HCT116 (cell line): ENCODE measurements around the gene ZNF839. TPM values are rescaled to one million over a fixed set of nuclear protein-coding genes. Genes with fewer than 3 reads are reported as not detected.

Source experiments
- ATAC-seq: fragments of 200-7000 bp; cut with Tn5 transposase; 2 replicates; pipeline ENCODE4 v1.9.1; 2020; ENCODE audit warnings: mild to moderate bottlenecking, moderate library complexity
- BruUV-seq: library from RNA; stranded (reverse); fragments of 400-500 nt; replicated peaks from 2 replicates; lab custom pipeline; 2021; lab: Mats Ljungman, UMichigan
- CTCF ChIA-PET: fragments of 300-600 bp; sonication (Branson Sonifier 250); formaldehyde crosslinking; loops from one replicate; lab custom pipeline; 2021; ENCODE audit warnings: antibody characterized with exemption; lab: Charles Lee
- POLR2A ChIA-PET: fragments of 300-600, 350-600 bp; sonication (Branson Sonifier 250); formaldehyde crosslinking; loops from one replicate; lab custom pipeline; 2021; ENCODE audit warnings: antibody characterized with exemption; lab: Charles Lee
- RAD21 ChIA-PET, 2 experiments: fragments of 300-600 bp; sonication (Branson Sonifier 250); formaldehyde crosslinking; loops; one replicate each; lab custom pipeline; 2023; ENCODE audit warnings: low total read pairs in 2 of 2; ENCODE audit not compliant: uncharacterized antibody in 2 of 2, unreplicated experiment in 2 of 2, low non-redundant PET in 1 of 2; lab: Charles Lee
- DNase-seq: peaks from one replicate; pipeline ENCODE4 v3.0.0-alpha.2; 2010; ENCODE audit warnings: low read depth, low spot score
- H2AFZ ChIP-seq: fragments of 200-600 bp; shearing (Covaris generic), sonication (generic); 2 replicates; pipeline ENCODE4 v1.6.1; 2017; ENCODE audit warnings: low read depth, mixed run types, mixed read lengths, antibody characterized with exemption, low read length; ENCODE audit not compliant: poor library complexity, severe bottlenecking
- H3K27ac ChIP-seq: 2 replicates; pipeline ENCODE4 v1.5.1; 2012; ENCODE audit warnings: low read depth, low read length
- H3K27me3 ChIP-seq: fragments of 200-600 bp; sonication (generic); 2 replicates; pipeline ENCODE4 v1.6.1; 2016; ENCODE audit warnings: mixed run types, low read length, mixed read lengths; ENCODE audit not compliant: insufficient read depth
- H3K36me3 ChIP-seq, 2 experiments: fragments of 200-500 bp in 1 of 2; fragments of 200-600 bp in 1 of 2; sonication (Bioruptor generic) in 1 of 2; sonication (generic) in 1 of 2; 2 replicates each; pipeline versions ENCODE4 v1.5.1 to v1.6.1; 2014 to 2016; ENCODE audit warnings: low read length in 2 of 2, inconsistent platforms in 1 of 2, mixed read lengths in 1 of 2, mixed run types in 1 of 2; ENCODE audit not compliant: insufficient read depth in 2 of 2, control insufficient read depth in 1 of 2
- H3K4me1 ChIP-seq, 2 experiments: fragments of 200-600 bp in 1 of 2; sonication (generic) in 1 of 2; 2 replicates each; pipeline versions ENCODE4 v1.5.1 to v1.6.1; 2012 to 2017; ENCODE audit warnings: low read length in 2 of 2, inconsistent platforms in 1 of 2, mild to moderate bottlenecking in 1 of 2, mixed read lengths in 1 of 2, mixed run types in 1 of 2, moderate library complexity in 1 of 2; ENCODE audit not compliant: insufficient read depth in 2 of 2, control insufficient read depth in 1 of 2
- H3K4me2 ChIP-seq: fragments of 200-600 bp; sonication (generic); 2 replicates; pipeline ENCODE4 v1.6.1; 2017; ENCODE audit warnings: mixed run types, low read length, mixed read lengths
- H3K4me3 ChIP-seq, 2 experiments: fragments of 200-600 bp in 1 of 2; sonication (generic) in 1 of 2; replicated peaks in 1 of 2; 2 replicates each; pipeline ENCODE4 v1.5.1; 2011 to 2016; ENCODE audit warnings: low read length in 2 of 2, control low read depth in 1 of 2, low read depth in 1 of 2, mild to moderate bottlenecking in 1 of 2, mixed read lengths in 1 of 2, mixed run types in 1 of 2
- H3K79me2 ChIP-seq: fragments of 200-600 bp; sonication (generic); 2 replicates; pipeline ENCODE4 v1.6.1; 2017; ENCODE audit warnings: mild to moderate bottlenecking, mixed run types, low read length, moderate library complexity, mixed read lengths; ENCODE audit not compliant: insufficient read depth
- H3K9ac ChIP-seq: fragments of 200-600 bp; sonication (generic); 2 replicates; pipeline ENCODE4 v1.6.1; 2016; ENCODE audit warnings: low read length, mixed read lengths
- H3K9me2 ChIP-seq: fragments of 200-600 bp; sonication (generic), shearing (Covaris generic); 2 replicates; pipeline ENCODE4 v1.6.1; 2017; ENCODE audit warnings: mixed run types, mild to moderate bottlenecking, moderate library complexity; ENCODE audit not compliant: insufficient read depth
- H3K9me3 ChIP-seq, 2 experiments: fragments of 200-500 bp in 1 of 2; fragments of 200-600 bp in 1 of 2; sonication (Bioruptor generic) in 1 of 2; sonication (generic) in 1 of 2; 2 replicates each; pipeline ENCODE4 v1.6.1; 2014 to 2017; ENCODE audit warnings: low read length in 2 of 2, mixed read lengths in 2 of 2, inconsistent platforms in 1 of 2, low read depth in 1 of 2, mild to moderate bottlenecking in 1 of 2, mixed run types in 1 of 2, moderate library complexity in 1 of 2; ENCODE audit not compliant: control insufficient read depth in 1 of 2, insufficient read depth in 1 of 2
- H4K20me1 ChIP-seq: fragments of 200-600 bp; sonication (generic), shearing (Covaris generic); 2 replicates; pipeline ENCODE4 v1.6.1; 2017; ENCODE audit warnings: mixed run types, mild to moderate bottlenecking, moderate library complexity; ENCODE audit not compliant: insufficient read depth
- CBX3 ChIP-seq: IDR thresholded peaks from 2 replicates; pipeline ENCODE4 v1.6.1; 2012; ENCODE audit warnings: low read depth
- CEBPB ChIP-seq: IDR thresholded peaks from 2 replicates; pipeline ENCODE4 v1.6.1; 2012; ENCODE audit warnings: low read depth
- CTCF ChIP-seq, 3 experiments: fragments of 200-600 bp in 1 of 3; sonication (generic) in 1 of 3; IDR thresholded peaks in 2 of 3; conservative IDR thresholded peaks in 1 of 3; 2 replicates each; pipeline ENCODE4 v1.5.1; 2012 to 2017; ENCODE audit warnings: low read depth in 2 of 3, low read length in 2 of 3, antibody characterized with exemption in 1 of 3, borderline replicate concordance in 1 of 3, control low read depth in 1 of 3, mild to moderate bottlenecking in 1 of 3, mixed read lengths in 1 of 3, mixed run types in 1 of 3, moderate library complexity in 1 of 3; ENCODE audit not compliant: insufficient read depth in 1 of 3
- ELF1 ChIP-seq: IDR thresholded peaks from 2 replicates; pipeline ENCODE4 v1.6.1; 2012; ENCODE audit warnings: low read depth, borderline replicate concordance
- EZH2 ChIP-seq: fragments of 200-600 bp; sonication (generic); IDR thresholded peaks from 2 replicates; pipeline ENCODE4 v1.6.1; 2017; ENCODE audit warnings: antibody characterized with exemption, mixed run types
- EZH2phosphoT487 ChIP-seq: fragments of 200-600 bp; IDR thresholded peaks from 2 replicates; pipeline ENCODE4 v1.6.1; 2018; ENCODE audit warnings: antibody characterized with exemption, borderline replicate concordance
- JUND ChIP-seq: IDR thresholded peaks from 2 replicates; pipeline ENCODE4 v1.6.1; 2012
- POLR2A ChIP-seq: IDR thresholded peaks from 2 replicates; pipeline ENCODE4 v1.7.0; 2011; ENCODE audit warnings: borderline replicate concordance; ENCODE audit not compliant: insufficient read depth, insufficient read length; ENCODE audit errors: extremely low read depth
- RAD21 ChIP-seq: IDR thresholded peaks from 2 replicates; pipeline ENCODE4 v1.6.1; 2012; ENCODE audit warnings: low read depth, mild to moderate bottlenecking
- REST ChIP-seq: IDR thresholded peaks from 2 replicates; pipeline ENCODE4 v1.6.1; 2012; ENCODE audit warnings: low read depth
- SP1 ChIP-seq: IDR thresholded peaks from 2 replicates; pipeline ENCODE4 v1.6.1; 2012; ENCODE audit warnings: low read depth
- SRF ChIP-seq: IDR thresholded peaks from 2 replicates; pipeline ENCODE4 v1.6.1; 2012; ENCODE audit warnings: low read depth
- TCF7L2 ChIP-seq: IDR thresholded peaks from 2 replicates; pipeline ENCODE4 v1.7.0; 2011; ENCODE audit warnings: borderline replicate concordance, inconsistent platforms; ENCODE audit not compliant: insufficient read depth, insufficient read length; ENCODE audit errors: extremely low read depth
- YY1 ChIP-seq: IDR thresholded peaks from 2 replicates; pipeline ENCODE4 v1.6.1; 2011; ENCODE audit warnings: low read length, low read depth, moderate library complexity, mild to moderate bottlenecking; ENCODE audit not compliant: insufficient replicate concordance; ENCODE audit errors: extremely low read depth
- ZBTB33 ChIP-seq: IDR thresholded peaks from 2 replicates; pipeline ENCODE4 v1.6.1; 2011; ENCODE audit warnings: mild to moderate bottlenecking, low read length, moderate library complexity; ENCODE audit not compliant: insufficient replicate concordance; ENCODE audit errors: extremely low read depth
- ZFX ChIP-seq: fragments of 450-650 bp; IDR thresholded peaks from 2 replicates; pipeline ENCODE4 v1.6.1; 2017
- intact Hi-C: fragments of 100-400 bp; cut with micrococcal nuclease; formaldehyde crosslinking; loops from 2 replicates; pipeline ENCODE4 v1.10.0; 2022
- total RNA-seq: library from RNA; stranded (reverse); gene quantifications from one replicate; pipeline ENCODE4 v1.2.1, GENCODE V29; 2021; ENCODE audit not compliant: unreplicated experiment

ZNF839 gene
- total RNA-seq, 1 experiment from 2014 or later = 17.7 TPM

- RAD21 ChIA-PET = interaction anchor here in 1 of 2 experiments (0.6 kb wide), 1 partner anchor 160 kb away, joined by 4 read pairs; no protein-coding TSS in a partner anchor
- TF ChIP-seq SRF (no peak), EZH2phosphoT487 (no peak), RAD21 (no peak), SP1 (no peak), YY1 (no peak), EZH2 (no peak), ZBTB33 (no peak), TCF7L2 (no peak), POLR2A (no peak), ZFX (no peak), JUND (no peak), CBX3 (no peak), CEBPB (no peak), ELF1 (no peak), CTCF (IDR thresholded peaks at IDR 0.05 in 2 of 3, conservative IDR thresholded peaks at IDR 0.05 in 1 of 3; ENCODE audit: borderline replicate concordance in 1 of 3, insufficient read depth in 1 of 3, low read depth in 2 of 3, low read length in 2 of 3) (no peak), REST (no peak)
- H3K9me2 ChIP-seq = no peaks in the 10 kb centered on the region
- BruUV-seq = no TSS peak
- H3K9me3 ChIP-seq = no peaks in the 10 kb centered on the region
- H3K9ac ChIP-seq = peak overlapping the region; percentile 54
- H3K4me1 ChIP-seq = peaks cover 36 to 69% of the 10 kb centered on the region in 2 experiments
- CTCF ChIA-PET = no interaction called here
- POLR2A ChIA-PET = no interaction called here
- peak; percentile 2; the same call in 1 of the 2 replicates for ATAC-seq
- intact Hi-C loops = no loop called here
- peak overlapping the region; percentile 5 to 20; a peak in 2 of 4 replicates for H3K4me3 ChIP-seq
- peak overlapping the region; percentile 72 for H3K4me2 ChIP-seq
- H3K27ac ChIP-seq = peak overlapping the region; percentile 66
- H2AFZ ChIP-seq = no peak overlapping the region
- DNase-seq = no peak
- H3K79me2 ChIP-seq = no peaks in the 10 kb centered on the region
- H3K36me3 ChIP-seq = no peaks in the 10 kb centered on the region
- no peaks in the 10 kb centered on the region for H4K20me1 ChIP-seq
- no peaks in the 10 kb centered on the region for H3K27me3 ChIP-seq
These were observed 39.1 kb upstream of the ZNF839 start for GRCh38 chr14:102280376-102280962.
